Nephron (organoid): ENCODE measurements around the gene TMCC3.

Source experiments
- H3K27ac Mint-ChIP-seq, 3 experiments: 2 replicates each; pipeline ENCODE4 v1.8.0; 2020; ENCODE audit warnings: mixed read lengths in 3 of 3, mild to moderate bottlenecking in 2 of 3, moderate library complexity in 1 of 3
- H3K27me3 Mint-ChIP-seq: 2 replicates; pipeline ENCODE4 v1.8.0; 2021; ENCODE audit warnings: low read depth, mild to moderate bottlenecking, moderate library complexity, mixed read lengths
- H3K36me3 Mint-ChIP-seq: 2 replicates; pipeline ENCODE4 v1.8.0; 2020; ENCODE audit warnings: low read depth, mixed read lengths
- H3K4me1 Mint-ChIP-seq: 2 replicates; pipeline ENCODE4 v1.8.0; 2020; ENCODE audit warnings: mixed read lengths
- H3K4me3 Mint-ChIP-seq, 3 experiments: 2 replicates each; pipeline ENCODE4 v1.8.0; 2020; ENCODE audit warnings: mild to moderate bottlenecking in 3 of 3, mixed read lengths in 3 of 3, moderate library complexity in 2 of 3
- H3K9me3 Mint-ChIP-seq: 2 replicates; pipeline ENCODE4 v1.8.0; 2020; ENCODE audit warnings: mixed read lengths
- CTCF ChIP-seq, 3 experiments: fragments of 200-600 bp; sonication (generic); IDR thresholded peaks; one replicate each; pipeline ENCODE4 v1.5.0; 2021; ENCODE audit warnings: antibody characterized with exemption in 3 of 3; ENCODE audit not compliant: unreplicated experiment in 3 of 3

Gene TMCC3

GRCh38 chr12:94567761-94568160 is 82.6 kb downstream of the TMCC3 start:
- H3K4me3 Mint-ChIP-seq, result no peak overlapping the region
- peaks cover 33% of the 10 kb centered on the region for H3K36me3 Mint-ChIP-seq
- TF ChIP-seq CTCF (IDR thresholded peaks at IDR 0.05; ENCODE audit: unreplicated experiment in 3 of 3), result no peak
- no peaks in the 10 kb centered on the region for H3K27me3 Mint-ChIP-seq
- no peaks in the 10 kb centered on the region for H3K9me3 Mint-ChIP-seq
- H3K4me1 Mint-ChIP-seq, result peaks cover 43% of the 10 kb centered on the region
- H3K27ac Mint-ChIP-seq, result no peak overlapping the region

- no peak for TF ChIP-seq CTCF (IDR thresholded peaks at IDR 0.05; ENCODE audit: unreplicated experiment in 3 of 3)
- no peaks in the 10 kb centered on the region for H3K9me3 Mint-ChIP-seq
- no peak overlapping the region for H3K4me3 Mint-ChIP-seq
- no peak overlapping the region for H3K27ac Mint-ChIP-seq
- H3K36me3 Mint-ChIP-seq, result peaks cover 26% of the 10 kb centered on the region
- no peaks in the 10 kb centered on the region for H3K27me3 Mint-ChIP-seq
- peaks cover 46% of the 10 kb centered on the region for H3K4me1 Mint-ChIP-seq
Measured at GRCh38 chr12:94566345-94566744, 84.0 kb downstream of the TMCC3 start.

- TF ChIP-seq CTCF (IDR thresholded peaks at IDR 0.05; ENCODE audit: unreplicated experiment in 3 of 3), result no peak
- no peaks in the 10 kb centered on the region for H3K27me3 Mint-ChIP-seq
- peaks cover 19% of the 10 kb centered on the region for H3K36me3 Mint-ChIP-seq
- no peak overlapping the region for H3K27ac Mint-ChIP-seq
- no peaks in the 10 kb centered on the region for H3K9me3 Mint-ChIP-seq
- no peak overlapping the region for H3K4me3 Mint-ChIP-seq
- peaks cover 46% of the 10 kb centered on the region for H3K4me1 Mint-ChIP-seq
Measured at GRCh38 chr12:94565683-94566082, 84.7 kb downstream of the TMCC3 start.

GRCh38 chr12:94563286-94563685 is 87.1 kb downstream of the TMCC3 start:
- peaks cover 4% of the 10 kb centered on the region for H3K27me3 Mint-ChIP-seq

GRCh38 chr12:94561943-94562411 is 88.4 kb downstream of the TMCC3 start:
- H3K4me3 Mint-ChIP-seq, result peak overlapping the region in 1 of 3 experiments; percentile 21
- no peaks in the 10 kb centered on the region for H3K9me3 Mint-ChIP-seq
- no peaks in the 10 kb centered on the region for H3K36me3 Mint-ChIP-seq
- peaks cover 4% of the 10 kb centered on the region for H3K27me3 Mint-ChIP-seq
- no peak for TF ChIP-seq CTCF (IDR thresholded peaks at IDR 0.05; ENCODE audit: unreplicated experiment in 3 of 3)
- H3K4me1 Mint-ChIP-seq, result peaks cover 59% of the 10 kb centered on the region
- peak overlapping the region; percentile 12 to 77 (median 31) for H3K27ac Mint-ChIP-seq

More at GRCh38 chr12:94563286-94563685, 87.1 kb downstream of the TMCC3 start:
- Mint-ChIP-seq H3K9me3 (no peaks in the 10 kb centered on the region), H3K36me3 (peaks cover 3% of the 10 kb centered on the region), H3K4me1 (peaks cover 59% of the 10 kb centered on the region), H3K27ac (peak overlapping the region in 2 of 3 experiments; percentile 20 to 21), H3K4me3 (no peak overlapping the region)
- no peak for TF ChIP-seq CTCF (IDR thresholded peaks at IDR 0.05; ENCODE audit: unreplicated experiment in 3 of 3)

GRCh38 chr12:94560431-94561221 is 89.7 kb downstream of the TMCC3 start:
- H3K4me1 Mint-ChIP-seq, result peaks cover 47% of the 10 kb centered on the region
- no peaks in the 10 kb centered on the region for H3K36me3 Mint-ChIP-seq
- no peak for TF ChIP-seq CTCF (IDR thresholded peaks at IDR 0.05; ENCODE audit: unreplicated experiment in 3 of 3)
- H3K27ac Mint-ChIP-seq, result peak overlapping the region in 2 of 3 experiments; percentile 1 to 6
- peaks cover 4% of the 10 kb centered on the region for H3K27me3 Mint-ChIP-seq
- no peaks in the 10 kb centered on the region for H3K9me3 Mint-ChIP-seq
- no peak overlapping the region for H3K4me3 Mint-ChIP-seq
